Epithelial cell of esophagus (primary cell): ENCODE results near the gene AK4.
"Not testable (repeated sequence)": the region's sequence is repeated elsewhere in the genome, so short reads cannot be mapped to it uniquely, and the experiment has no call there.

Source experiments
- DNase-seq: peaks from one replicate; pipeline ENCODE4 v3.0.0; 2010; ENCODE audit warnings: low read depth
- H3K4me3 ChIP-seq: 2 replicates; pipeline ENCODE4 v1.5.1; 2011; ENCODE audit warnings: mild to moderate bottlenecking, low read length, control low read depth
- TF ChIP-seq, protein P1 (sequence below): IDR thresholded peaks from 2 replicates; pipeline ENCODE4 v1.5.1; 2011; ENCODE audit warnings: low read depth, mild to moderate bottlenecking, low read length, control low read depth, inconsistent platforms; ENCODE audit not compliant: insufficient read depth; ENCODE audit errors: missing control alignments

The AK4 gene

GRCh38 chr1:65148178-65148547 lies at the start of gene AK4:
Gene AK4, plus strand, starts transcription at chr1:65148203. Its CDS starts 205 bp downstream, at chr1:65148408.
- not testable (repeated sequence) for DNase-seq
- H3K4me3 ChIP-seq, result peak within 1 kb of the TSS; percentile 61

DNA sequence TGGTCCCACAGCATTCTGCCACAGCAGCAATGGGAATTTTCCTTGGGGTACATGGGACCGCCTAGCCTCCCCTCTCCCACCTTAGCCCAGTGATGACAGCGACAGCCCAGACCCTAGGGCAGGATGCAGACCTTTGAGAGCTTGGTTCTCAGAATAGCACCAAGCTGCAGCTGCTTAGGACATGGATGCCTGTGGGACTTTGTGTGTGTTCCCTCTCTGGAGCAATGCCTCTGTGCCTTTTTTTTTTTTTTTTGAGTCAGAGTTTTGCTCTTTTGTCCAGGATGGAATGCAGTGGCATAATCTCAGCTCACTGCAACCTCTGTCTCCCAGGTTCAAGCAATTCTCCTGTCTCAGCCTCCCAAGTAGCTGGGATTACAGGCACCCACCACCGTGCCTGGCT lies 44.2 kb upstream of the AK4 start:
- TF ChIP-seq, protein P1, sequence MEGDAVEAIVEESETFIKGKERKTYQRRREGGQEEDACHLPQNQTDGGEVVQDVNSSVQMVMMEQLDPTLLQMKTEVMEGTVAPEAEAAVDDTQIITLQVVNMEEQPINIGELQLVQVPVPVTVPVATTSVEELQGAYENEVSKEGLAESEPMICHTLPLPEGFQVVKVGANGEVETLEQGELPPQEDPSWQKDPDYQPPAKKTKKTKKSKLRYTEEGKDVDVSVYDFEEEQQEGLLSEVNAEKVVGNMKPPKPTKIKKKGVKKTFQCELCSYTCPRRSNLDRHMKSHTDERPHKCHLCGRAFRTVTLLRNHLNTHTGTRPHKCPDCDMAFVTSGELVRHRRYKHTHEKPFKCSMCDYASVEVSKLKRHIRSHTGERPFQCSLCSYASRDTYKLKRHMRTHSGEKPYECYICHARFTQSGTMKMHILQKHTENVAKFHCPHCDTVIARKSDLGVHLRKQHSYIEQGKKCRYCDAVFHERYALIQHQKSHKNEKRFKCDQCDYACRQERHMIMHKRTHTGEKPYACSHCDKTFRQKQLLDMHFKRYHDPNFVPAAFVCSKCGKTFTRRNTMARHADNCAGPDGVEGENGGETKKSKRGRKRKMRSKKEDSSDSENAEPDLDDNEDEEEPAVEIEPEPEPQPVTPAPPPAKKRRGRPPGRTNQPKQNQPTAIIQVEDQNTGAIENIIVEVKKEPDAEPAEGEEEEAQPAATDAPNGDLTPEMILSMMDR, result no peak
- H3K4me3 ChIP-seq, result no peak overlapping the region
- DNase-seq, result no peak

GRCh38 chr1:65104854-65105534 lies 43.0 kb upstream of the AK4 start:
- DNase-seq, result no peak
- TF ChIP-seq, protein P1, result no peak
- no peak overlapping the region for H3K4me3 ChIP-seq

- no peak overlapping the region for H3K4me3 ChIP-seq
- peak; percentile 47 for DNase-seq
- TF ChIP-seq, protein P1, result no peak
Measured at GRCh38 chr1:65105596-65105995, 42.4 kb upstream of the AK4 start.

GRCh38 chr1:65108025-65108642 lies 39.9 kb upstream of the AK4 start:
- TF ChIP-seq, protein P1, result no peak
- no peak overlapping the region for H3K4me3 ChIP-seq
- DNase-seq, result no peak

GRCh38 chr1:65109487-65109886 lies 38.5 kb upstream of the AK4 start:
- TF ChIP-seq, protein P1, result no peak
- no peak overlapping the region for H3K4me3 ChIP-seq
- no peak for DNase-seq

DNA sequence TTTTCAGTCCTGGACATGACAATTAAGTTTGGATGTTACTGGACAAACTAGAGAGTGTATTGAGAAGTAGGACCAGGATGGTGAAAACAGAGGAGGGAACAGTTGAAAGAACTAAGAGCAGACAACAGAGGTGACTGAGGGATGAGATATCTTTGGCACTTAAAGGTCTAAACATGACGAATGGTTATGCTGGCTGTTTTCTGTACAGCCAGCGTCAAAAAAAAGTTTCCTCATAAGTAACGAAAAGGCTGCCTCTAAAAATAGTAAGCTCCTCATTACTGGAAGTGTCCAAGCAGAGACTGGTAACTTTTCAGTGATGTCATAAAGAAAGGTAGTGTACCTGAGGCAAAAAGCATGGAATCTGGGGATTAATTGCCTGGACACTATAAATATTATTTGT lies 35.2 kb upstream of the AK4 start:
- TF ChIP-seq, protein P1, result no peak
- no peak for DNase-seq
- no peak overlapping the region for H3K4me3 ChIP-seq
